ENCODE results near the gene TMEM185B. TPM values are rescaled to one million over a fixed set of nuclear protein-coding genes. Genes with fewer than 3 reads are reported as not detected.
A peak's percentile ranks its signal among the peaks of the same experiment; 100 is the strongest.

TMEM185B gene
- total and polyA plus RNA-seq, 2 donors (not counting 3 experiments of a cell fraction or from before 2014, with no cell fraction given), result 29.9 to 31.8 TPM

- Histone ChIP-seq H2AFZ (ENCODE audit: low read depth, low read length) (peak overlapping the region; percentile 26), H3K9me1 (replicated peaks; ENCODE audit: control insufficient read depth, extremely low read depth, insufficient read depth, low read length) (no peaks in the 10 kb centered on the region), H3K79me2 (ENCODE audit: control insufficient read depth, insufficient read depth, low read length) (no peaks in the 10 kb centered on the region), H3K27me3 (ENCODE audit: control insufficient read depth in 2 of 2, insufficient read depth in 2 of 2, low read length in 2 of 2) (no peaks in the 10 kb centered on the region), H3K9ac (replicated peaks; ENCODE audit: extremely low read depth, insufficient read depth, low read length) (no peak overlapping the region), H3K4me2 (ENCODE audit: insufficient read depth, low read length) (no peak overlapping the region), H3K36me3 (ENCODE audit: control insufficient read depth in 2 of 2, extremely low read depth in 1 of 2, insufficient read depth in 2 of 2, low read length in 2 of 2) (no peaks in the 10 kb centered on the region), H3K9me3 (replicated peaks; ENCODE audit: control insufficient read depth, insufficient read depth, low read length) (no peaks in the 10 kb centered on the region), H3K27ac (ENCODE audit: insufficient read depth, low read depth, low read length) (no peak overlapping the region), H3K4me3 (replicated peaks in 1 of 3; ENCODE audit: insufficient read depth in 1 of 3, low read depth in 1 of 3, low read length in 3 of 3) (no peak overlapping the region), H4K20me1 (replicated peaks; ENCODE audit: control insufficient read depth, extremely low read depth, insufficient read depth, low read length) (no peaks in the 10 kb centered on the region), H3K4me1 (ENCODE audit: control insufficient read depth, extremely low read depth, insufficient read depth, low read length) (no peaks in the 10 kb centered on the region)
- FAIRE-seq (no peak), DNase-seq (ENCODE audit: low read depth, low spot score) (peak; percentile 20)
- BruUV-seq (replicated peaks), result no TSS peak
- dilution Hi-C loops (cut with MboI; ENCODE audit: extremely low pct_ligation_motif_present, low sequenced_read_pairs), result no loop called here
- POLR2A ChIA-PET, result no interaction called here
- CTCF ChIA-PET, result interaction anchor here (0.8 to 10.3 kb wide), 10 partner anchors 7 to 535 kb away, joined by 3 to 255 read pairs (median 50); no protein-coding TSS in a partner anchor
- no peak for TF ChIP-seq EZH2 (IDR thresholded peaks at IDR 0.05; ENCODE audit: borderline replicate concordance, low read depth, low read length, severe bottlenecking)
- TF ChIP-seq CTCF (IDR thresholded peaks at IDR 0.05; ENCODE audit: extremely low read depth in 1 of 2, insufficient read depth in 1 of 2, low read depth in 1 of 2, low read length in 2 of 2), result peak in 1 of 2 donors; percentile 31
- intact Hi-C loops (cut with micrococcal nuclease), result loop anchor here (5.0 kb wide), 1 partner anchor 535 kb away; no protein-coding TSS in a partner anchor
These were observed 46.1 kb downstream of the TMEM185B start for GRCh38 chr2:120177001-120177621.

- Histone ChIP-seq H3K9me3 (replicated peaks; ENCODE audit: control insufficient read depth, insufficient read depth, low read length) (no peaks in the 10 kb centered on the region), H3K4me3 (replicated peaks in 1 of 3; ENCODE audit: insufficient read depth in 1 of 3, low read depth in 1 of 3, low read length in 3 of 3) (no peak overlapping the region), H3K9me1 (replicated peaks; ENCODE audit: control insufficient read depth, extremely low read depth, insufficient read depth, low read length) (no peaks in the 10 kb centered on the region), H4K20me1 (replicated peaks; ENCODE audit: control insufficient read depth, extremely low read depth, insufficient read depth, low read length) (no peaks in the 10 kb centered on the region), H2AFZ (ENCODE audit: low read depth, low read length) (no peak overlapping the region), H3K79me2 (ENCODE audit: control insufficient read depth, insufficient read depth, low read length) (no peaks in the 10 kb centered on the region), H3K4me2 (ENCODE audit: insufficient read depth, low read length) (no peak overlapping the region), H3K27ac (ENCODE audit: insufficient read depth, low read depth, low read length) (no peak overlapping the region), H3K36me3 (ENCODE audit: control insufficient read depth in 2 of 2, extremely low read depth in 1 of 2, insufficient read depth in 2 of 2, low read length in 2 of 2) (no peaks in the 10 kb centered on the region), H3K4me1 (ENCODE audit: control insufficient read depth, extremely low read depth, insufficient read depth, low read length) (no peaks in the 10 kb centered on the region), H3K9ac (replicated peaks; ENCODE audit: extremely low read depth, insufficient read depth, low read length) (no peak overlapping the region), H3K27me3 (ENCODE audit: control insufficient read depth in 2 of 2, insufficient read depth in 2 of 2, low read length in 2 of 2) (no peaks in the 10 kb centered on the region)
- DNase-seq (ENCODE audit: low read depth, low spot score), result no peak
- intact Hi-C loops (cut with micrococcal nuclease), result loop anchor here (5.0 kb wide), 1 partner anchor 534 kb away; no protein-coding TSS in a partner anchor
- ChIA-PET CTCF (interaction anchor here (0.8 to 10.3 kb wide), 12 partner anchors 8 to 535 kb away, joined by 3 to 255 read pairs (median 30); no protein-coding TSS in a partner anchor), POLR2A (no interaction called here)
- BruUV-seq (replicated peaks), result no TSS peak
- dilution Hi-C loops (cut with MboI; ENCODE audit: extremely low pct_ligation_motif_present, low sequenced_read_pairs), result no loop called here
- no peak for FAIRE-seq
- TF ChIP-seq MAX (IDR thresholded peaks at IDR 0.05; ENCODE audit: insufficient read depth, insufficient read length), result no peak
- no peak for TF ChIP-seq JUN (IDR thresholded peaks at IDR 0.05; ENCODE audit: borderline replicate concordance, insufficient read depth, insufficient read length, low read depth)
- TF ChIP-seq CTCF (IDR thresholded peaks at IDR 0.05; ENCODE audit: extremely low read depth in 1 of 2, insufficient read depth in 1 of 2, low read depth in 1 of 2, low read length in 2 of 2), result no peak
- no peak for TF ChIP-seq POLR2A (IDR thresholded peaks at IDR 0.05; ENCODE audit: low read depth, low read length)
- no peak for TF ChIP-seq MYC (IDR thresholded peaks at IDR 0.05; ENCODE audit: low read depth, low read length)
- no peak for TF ChIP-seq POLR2AphosphoS5 (IDR thresholded peaks at IDR 0.05; ENCODE audit: insufficient read depth, low read depth, low read length)
- TF ChIP-seq EZH2 (IDR thresholded peaks at IDR 0.05; ENCODE audit: borderline replicate concordance, low read depth, low read length, severe bottlenecking), result no peak
- no peak for TF ChIP-seq FOS (IDR thresholded peaks at IDR 0.05; ENCODE audit: borderline replicate concordance, insufficient read depth, low read length)
- TF ChIP-seq GATA2 (IDR thresholded peaks at IDR 0.05; ENCODE audit: insufficient read depth, insufficient read length, low read depth, low read length), result no peak
These were observed 46.7 kb downstream of the TMEM185B start for GRCh38 chr2:120176526-120176925.
